ENCODE results near the gene MYD88.

DNA sequence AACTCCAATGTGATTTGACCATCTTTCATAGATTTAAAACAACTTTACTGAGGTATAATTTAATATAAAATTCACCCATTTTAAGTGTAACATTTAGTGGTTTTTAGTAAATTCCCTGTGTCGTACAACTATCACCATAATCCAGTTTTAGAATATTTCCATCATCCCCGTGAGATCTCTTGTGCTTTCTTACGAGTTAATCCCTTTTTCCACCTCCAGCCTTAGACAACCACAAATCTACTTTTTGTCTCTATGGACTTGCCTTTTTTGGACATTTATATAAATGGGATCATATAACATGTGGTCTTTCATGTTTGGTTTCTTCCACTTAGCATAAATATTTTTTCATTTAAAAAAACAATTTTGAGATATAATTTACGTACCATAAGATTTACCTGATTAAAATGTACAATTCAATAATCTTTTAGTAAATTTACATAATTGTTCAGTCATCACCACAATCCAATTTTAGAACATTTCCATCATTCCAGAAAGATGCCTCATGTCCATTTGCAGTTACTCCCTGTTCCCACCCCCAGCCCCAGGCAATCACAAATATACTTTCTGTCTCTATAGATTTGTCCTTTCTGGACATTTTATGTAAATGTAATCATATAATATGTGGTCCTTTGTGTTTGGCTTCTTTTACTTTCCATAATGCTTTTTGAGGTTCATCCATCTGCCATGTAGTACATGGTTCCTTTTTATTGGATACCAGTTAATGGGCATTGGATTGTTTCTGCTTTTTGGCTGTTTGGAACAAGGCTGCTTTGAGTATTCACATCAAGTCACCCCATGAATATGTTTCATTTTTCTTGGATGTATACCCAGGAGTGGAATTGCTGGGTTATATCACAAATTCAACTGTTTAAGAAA lies 29.9 kb downstream of the MYD88 start:
- TF ChIP-seq, protein P1, sequence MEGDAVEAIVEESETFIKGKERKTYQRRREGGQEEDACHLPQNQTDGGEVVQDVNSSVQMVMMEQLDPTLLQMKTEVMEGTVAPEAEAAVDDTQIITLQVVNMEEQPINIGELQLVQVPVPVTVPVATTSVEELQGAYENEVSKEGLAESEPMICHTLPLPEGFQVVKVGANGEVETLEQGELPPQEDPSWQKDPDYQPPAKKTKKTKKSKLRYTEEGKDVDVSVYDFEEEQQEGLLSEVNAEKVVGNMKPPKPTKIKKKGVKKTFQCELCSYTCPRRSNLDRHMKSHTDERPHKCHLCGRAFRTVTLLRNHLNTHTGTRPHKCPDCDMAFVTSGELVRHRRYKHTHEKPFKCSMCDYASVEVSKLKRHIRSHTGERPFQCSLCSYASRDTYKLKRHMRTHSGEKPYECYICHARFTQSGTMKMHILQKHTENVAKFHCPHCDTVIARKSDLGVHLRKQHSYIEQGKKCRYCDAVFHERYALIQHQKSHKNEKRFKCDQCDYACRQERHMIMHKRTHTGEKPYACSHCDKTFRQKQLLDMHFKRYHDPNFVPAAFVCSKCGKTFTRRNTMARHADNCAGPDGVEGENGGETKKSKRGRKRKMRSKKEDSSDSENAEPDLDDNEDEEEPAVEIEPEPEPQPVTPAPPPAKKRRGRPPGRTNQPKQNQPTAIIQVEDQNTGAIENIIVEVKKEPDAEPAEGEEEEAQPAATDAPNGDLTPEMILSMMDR (IDR thresholded peaks at IDR 0.05; ENCODE audit: poor library complexity): no peak
- no peak for TF ChIP-seq EZH2 (IDR thresholded peaks at IDR 0.05; ENCODE audit: borderline replicate concordance)
